Upper lobe of left lung (tissue), 4 donors: ENCODE measurements around the gene NECAB3.

Experiments used
- CTCF ChIP-seq, 6 experiments: fragments of 450-650 bp in 4 of 6; fragments of 200-600 bp in 2 of 6; sonication (generic) in 2 of 6; IDR thresholded peaks; one replicate each; pipeline ENCODE4 v1.5.1; 2016 to 2019; ENCODE audit warnings: antibody characterized with exemption in 6 of 6
- EP300 ChIP-seq, 4 donors: sonication (generic); formaldehyde crosslinking; IDR thresholded peaks; one replicate each; pipeline ENCODE4 v1.5.1; 2017; ENCODE audit warnings: antibody characterized with exemption in 4 of 4, control low read depth in 2 of 4
- POLR2A ChIP-seq, 4 donors: fragments of 450-650 bp; IDR thresholded peaks; one replicate each; pipeline ENCODE4 v1.5.1; 2016 to 2017; ENCODE audit warnings: antibody characterized with exemption in 4 of 4, mild to moderate bottlenecking in 2 of 4
- POLR2AphosphoS5 ChIP-seq, 2 donors: sonication (generic); formaldehyde crosslinking; IDR thresholded peaks; one replicate each; pipeline ENCODE4 v1.5.1; 2017; ENCODE audit warnings: antibody characterized with exemption in 2 of 2

GRCh38 chr20:33672426-33673113 is 1.7 kb downstream of the NECAB3 start:
- TF ChIP-seq CTCF (IDR thresholded peaks at IDR 0.05) (no peak), POLR2AphosphoS5 (IDR thresholded peaks at IDR 0.05) (no peak), POLR2A (IDR thresholded peaks at IDR 0.05) (no peak), EP300 (IDR thresholded peaks at IDR 0.05) (no peak)
